Measurements from ENCODE around the gene RALGAPA2. TPM values are rescaled to one million over a fixed set of nuclear protein-coding genes. Genes with fewer than 3 reads are reported as not detected.
A peak's percentile ranks its signal among the peaks of the same experiment; 100 is the strongest.

RALGAPA2 gene
- total and polyA plus RNA-seq, 2 donors (not counting 3 experiments of a cell fraction or from before 2014, with no cell fraction given), result 10.0 to 46.8 TPM

GRCh38 chr20:20367575-20368417 lies 344.6 kb downstream of the RALGAPA2 start, which contains the start of gene INSM1:
TSS of gene INSM1 (plus strand) at chr20:20368104. CDS start at chr20:20368268, 164 bp downstream.
- CTCF ChIA-PET, result no interaction called here
- intact Hi-C loops (cut with micrococcal nuclease), result loop anchor here (10.0 kb wide), 2 partner anchors 47 to 457 kb away; no protein-coding TSS in a partner anchor
- TF ChIP-seq POLR2A (IDR thresholded peaks at IDR 0.05; ENCODE audit: low read depth, low read length) (no peak), JUN (IDR thresholded peaks at IDR 0.05; ENCODE audit: borderline replicate concordance, insufficient read depth, insufficient read length, low read depth) (no peak), EZH2 (IDR thresholded peaks at IDR 0.05; ENCODE audit: borderline replicate concordance, low read depth, low read length, severe bottlenecking) (peak; percentile 60)
- H3K4me1 ChIP-seq (ENCODE audit: control insufficient read depth, extremely low read depth, insufficient read depth, low read length), result no peaks in the 10 kb centered on the region
- H3K27me3 ChIP-seq (ENCODE audit: control insufficient read depth in 2 of 2, insufficient read depth in 2 of 2, low read length in 2 of 2), result peaks cover 69 to 91% of the 10 kb centered on the region in 2 experiments
- H3K79me2 ChIP-seq (ENCODE audit: control insufficient read depth, insufficient read depth, low read length), result no peaks in the 10 kb centered on the region
- no peaks in the 10 kb centered on the region for H3K36me3 ChIP-seq (ENCODE audit: control insufficient read depth in 2 of 2, extremely low read depth in 1 of 2, insufficient read depth in 2 of 2, low read length in 2 of 2)
- H2AFZ ChIP-seq (ENCODE audit: low read depth, low read length), result no peak within 1 kb of the TSS
- POLR2A ChIA-PET, result no interaction called here
- no TSS peak for BruUV-seq (replicated peaks)
- H3K9ac ChIP-seq (replicated peaks; ENCODE audit: extremely low read depth, insufficient read depth, low read length), result no peak within 1 kb of the TSS
- no peaks in the 10 kb centered on the region for H3K9me3 ChIP-seq (replicated peaks; ENCODE audit: control insufficient read depth, insufficient read depth, low read length)
- no peaks in the 10 kb centered on the region for H3K9me1 ChIP-seq (replicated peaks; ENCODE audit: control insufficient read depth, extremely low read depth, insufficient read depth, low read length)
- peak within 1 kb of the TSS in 1 of 3 experiments; percentile 8 for H3K4me3 ChIP-seq (replicated peaks in 1 of 3; ENCODE audit: insufficient read depth in 1 of 3, low read depth in 1 of 3, low read length in 3 of 3)
- no peak within 1 kb of the TSS for H3K4me2 ChIP-seq (ENCODE audit: insufficient read depth, low read length)
- FAIRE-seq (no peak), DNase-seq (ENCODE audit: low read depth, low spot score) (no peak)
- no peaks in the 10 kb centered on the region for H4K20me1 ChIP-seq (replicated peaks; ENCODE audit: control insufficient read depth, extremely low read depth, insufficient read depth, low read length)
- no peak within 1 kb of the TSS for H3K27ac ChIP-seq (ENCODE audit: insufficient read depth, low read depth, low read length)
- dilution Hi-C loops (cut with MboI; ENCODE audit: extremely low pct_ligation_motif_present, low sequenced_read_pairs), result no loop called here

GRCh38 chr20:20366876-20367574 lies 345.4 kb downstream of the RALGAPA2 start:
- H4K20me1 ChIP-seq (replicated peaks; ENCODE audit: control insufficient read depth, extremely low read depth, insufficient read depth, low read length), result no peaks in the 10 kb centered on the region
- no peaks in the 10 kb centered on the region for H3K36me3 ChIP-seq (ENCODE audit: control insufficient read depth in 2 of 2, extremely low read depth in 1 of 2, insufficient read depth in 2 of 2, low read length in 2 of 2)
- H2AFZ ChIP-seq (ENCODE audit: low read depth, low read length), result no peak overlapping the region
- H3K9me1 ChIP-seq (replicated peaks; ENCODE audit: control insufficient read depth, extremely low read depth, insufficient read depth, low read length), result no peaks in the 10 kb centered on the region
- no peak overlapping the region for H3K4me3 ChIP-seq (replicated peaks in 1 of 3; ENCODE audit: insufficient read depth in 1 of 3, low read depth in 1 of 3, low read length in 3 of 3)
- H3K27me3 ChIP-seq (ENCODE audit: control insufficient read depth in 2 of 2, insufficient read depth in 2 of 2, low read length in 2 of 2), result peaks cover 69 to 91% of the 10 kb centered on the region in 2 experiments
- H3K4me1 ChIP-seq (ENCODE audit: control insufficient read depth, extremely low read depth, insufficient read depth, low read length), result no peaks in the 10 kb centered on the region
- H3K27ac ChIP-seq (ENCODE audit: insufficient read depth, low read depth, low read length), result no peak overlapping the region
- CTCF ChIA-PET, result no interaction called here
- dilution Hi-C loops (cut with MboI; ENCODE audit: extremely low pct_ligation_motif_present, low sequenced_read_pairs) (no loop called here), intact Hi-C loops (cut with micrococcal nuclease) (loop anchor here (10.0 kb wide), 2 partner anchors 48 to 458 kb away; no protein-coding TSS in a partner anchor)
- FAIRE-seq (no peak), DNase-seq (ENCODE audit: low read depth, low spot score) (no peak)
- H3K4me2 ChIP-seq (ENCODE audit: insufficient read depth, low read length), result no peak overlapping the region
- no peak overlapping the region for H3K9ac ChIP-seq (replicated peaks; ENCODE audit: extremely low read depth, insufficient read depth, low read length)
- TF ChIP-seq EZH2 (IDR thresholded peaks at IDR 0.05; ENCODE audit: borderline replicate concordance, low read depth, low read length, severe bottlenecking) (peak; percentile 61), MYC (IDR thresholded peaks at IDR 0.05; ENCODE audit: low read depth, low read length) (no peak)
- POLR2A ChIA-PET, result no interaction called here
- H3K9me3 ChIP-seq (replicated peaks; ENCODE audit: control insufficient read depth, insufficient read depth, low read length), result no peaks in the 10 kb centered on the region
- no TSS peak for BruUV-seq (replicated peaks)
- no peaks in the 10 kb centered on the region for H3K79me2 ChIP-seq (ENCODE audit: control insufficient read depth, insufficient read depth, low read length)

Measured in endothelial cell of umbilical vein (primary cell).